ENCODE data around the gene CIT.
"Not testable (repeated sequence)": the region's sequence is repeated elsewhere in the genome, so short reads cannot be mapped to it uniquely, and the experiment has no call there.

Gene CIT

GRCh38 chr12:119901670-119902069 lies 24.6 kb upstream of the CIT start:
- Histone ChIP-seq H3K9ac (ENCODE audit: low read length) (no peak overlapping the region), H3K4me1 (ENCODE audit: insufficient read depth, low read length, severe bottlenecking) (no peaks in the 10 kb centered on the region), H2AFZ (ENCODE audit: low read length) (no peak overlapping the region), H3K79me2 (ENCODE audit: insufficient read depth, low read length) (no peaks in the 10 kb centered on the region), H4K20me1 (ENCODE audit: insufficient read depth, low read length) (no peaks in the 10 kb centered on the region), H3F3A (ENCODE audit: insufficient read depth, low read length) (no peaks in the 10 kb centered on the region), H3K36me3 (ENCODE audit: insufficient read depth, low read length) (no peaks in the 10 kb centered on the region), H3K4me2 (ENCODE audit: low read length) (no peak overlapping the region), H3K27ac (ENCODE audit: low read depth, low read length, poor library complexity, severe bottlenecking) (no peak overlapping the region), H3K9me3 (ENCODE audit: low read length) (no peaks in the 10 kb centered on the region), H3K9me2 (ENCODE audit: low read depth, low read length) (no peaks in the 10 kb centered on the region), H3K27me3 (ENCODE audit: insufficient read depth, low read length) (no peaks in the 10 kb centered on the region), H3K4me3 (ENCODE audit: low read depth, low read length, poor library complexity, severe bottlenecking) (no peak overlapping the region)
- no peak for TF ChIP-seq EZH2 (IDR thresholded peaks at IDR 0.05; ENCODE audit: borderline replicate concordance, low read length)
- no peak for TF ChIP-seq CTCF (IDR thresholded peaks at IDR 0.05; ENCODE audit: low read length)

GRCh38 chr12:119894916-119895315 lies 17.8 kb upstream of the CIT start:
- no peak overlapping the region for H3K27ac ChIP-seq (ENCODE audit: low read depth, low read length, poor library complexity, severe bottlenecking)
- H3K9ac ChIP-seq (ENCODE audit: low read length): no peak overlapping the region
- H2AFZ ChIP-seq (ENCODE audit: low read length): no peak overlapping the region
- no peak for TF ChIP-seq CTCF (IDR thresholded peaks at IDR 0.05; ENCODE audit: low read length)
- H3K4me3 ChIP-seq (ENCODE audit: low read depth, low read length, poor library complexity, severe bottlenecking): no peak overlapping the region
- H3K4me1 ChIP-seq (ENCODE audit: insufficient read depth, low read length, severe bottlenecking): no peaks in the 10 kb centered on the region
- no peaks in the 10 kb centered on the region for H3K79me2 ChIP-seq (ENCODE audit: insufficient read depth, low read length)
- H3F3A ChIP-seq (ENCODE audit: insufficient read depth, low read length): no peaks in the 10 kb centered on the region
- no peaks in the 10 kb centered on the region for H3K9me3 ChIP-seq (ENCODE audit: low read length)
- no peak overlapping the region for H3K4me2 ChIP-seq (ENCODE audit: low read length)
- no peaks in the 10 kb centered on the region for H3K36me3 ChIP-seq (ENCODE audit: insufficient read depth, low read length)
- H3K9me2 ChIP-seq (ENCODE audit: low read depth, low read length): no peaks in the 10 kb centered on the region
- no peaks in the 10 kb centered on the region for H3K27me3 ChIP-seq (ENCODE audit: insufficient read depth, low read length)
- H4K20me1 ChIP-seq (ENCODE audit: insufficient read depth, low read length): no peaks in the 10 kb centered on the region

- not testable (repeated sequence) for H3K4me2 ChIP-seq (ENCODE audit: low read length); H2AFZ ChIP-seq (ENCODE audit: low read length); H3K9ac ChIP-seq (ENCODE audit: low read length); H3K9me3 ChIP-seq (ENCODE audit: low read length); H4K20me1 ChIP-seq (ENCODE audit: insufficient read depth, low read length); H3K27me3 ChIP-seq (ENCODE audit: insufficient read depth, low read length); H3K79me2 ChIP-seq (ENCODE audit: insufficient read depth, low read length); H3K4me1 ChIP-seq (ENCODE audit: insufficient read depth, low read length, severe bottlenecking); H3F3A ChIP-seq (ENCODE audit: insufficient read depth, low read length); H3K27ac ChIP-seq (ENCODE audit: low read depth, low read length, poor library complexity, severe bottlenecking); H3K9me2 ChIP-seq (ENCODE audit: low read depth, low read length); H3K4me3 ChIP-seq (ENCODE audit: low read depth, low read length, poor library complexity, severe bottlenecking); H3K36me3 ChIP-seq (ENCODE audit: insufficient read depth, low read length)
Measured at GRCh38 chr12:119892611-119893010, 15.5 kb upstream of the CIT start.

- no peak overlapping the region for H3K9ac ChIP-seq (ENCODE audit: low read length)
- no peaks in the 10 kb centered on the region for H3K36me3 ChIP-seq (ENCODE audit: insufficient read depth, low read length)
- H3K27ac ChIP-seq (ENCODE audit: low read depth, low read length, poor library complexity, severe bottlenecking): no peak overlapping the region
- H3F3A ChIP-seq (ENCODE audit: insufficient read depth, low read length): no peaks in the 10 kb centered on the region
- no peaks in the 10 kb centered on the region for H3K27me3 ChIP-seq (ENCODE audit: insufficient read depth, low read length)
- no peak overlapping the region for H3K4me2 ChIP-seq (ENCODE audit: low read length)
- no peaks in the 10 kb centered on the region for H3K4me1 ChIP-seq (ENCODE audit: insufficient read depth, low read length, severe bottlenecking)
- H3K4me3 ChIP-seq (ENCODE audit: low read depth, low read length, poor library complexity, severe bottlenecking): no peak overlapping the region
- H2AFZ ChIP-seq (ENCODE audit: low read length): no peak overlapping the region
- no peaks in the 10 kb centered on the region for H3K9me2 ChIP-seq (ENCODE audit: low read depth, low read length)
- no peak for TF ChIP-seq EZH2 (IDR thresholded peaks at IDR 0.05; ENCODE audit: borderline replicate concordance, low read length)
- no peak for TF ChIP-seq CTCF (IDR thresholded peaks at IDR 0.05; ENCODE audit: low read length)
- no peaks in the 10 kb centered on the region for H3K9me3 ChIP-seq (ENCODE audit: low read length)
- no peaks in the 10 kb centered on the region for H4K20me1 ChIP-seq (ENCODE audit: insufficient read depth, low read length)
- no peaks in the 10 kb centered on the region for H3K79me2 ChIP-seq (ENCODE audit: insufficient read depth, low read length)
Measured at GRCh38 chr12:119885549-119885948, 8.4 kb upstream of the CIT start.

- not testable (repeated sequence) for H3F3A ChIP-seq (ENCODE audit: insufficient read depth, low read length); H3K4me2 ChIP-seq (ENCODE audit: low read length); H2AFZ ChIP-seq (ENCODE audit: low read length); H4K20me1 ChIP-seq (ENCODE audit: insufficient read depth, low read length); H3K27me3 ChIP-seq (ENCODE audit: insufficient read depth, low read length); H3K79me2 ChIP-seq (ENCODE audit: insufficient read depth, low read length); H3K36me3 ChIP-seq (ENCODE audit: insufficient read depth, low read length); H3K9me3 ChIP-seq (ENCODE audit: low read length); H3K4me1 ChIP-seq (ENCODE audit: insufficient read depth, low read length, severe bottlenecking); H3K9ac ChIP-seq (ENCODE audit: low read length); H3K27ac ChIP-seq (ENCODE audit: low read depth, low read length, poor library complexity, severe bottlenecking); H3K9me2 ChIP-seq (ENCODE audit: low read depth, low read length); H3K4me3 ChIP-seq (ENCODE audit: low read depth, low read length, poor library complexity, severe bottlenecking)
Measured at GRCh38 chr12:119883791-119884190, 6.7 kb upstream of the CIT start.

All from OCI-LY1 (cell line).